GM12878 (cell line): ENCODE results near the gene TGFBRAP1. TPM values are rescaled to one million over a fixed set of nuclear protein-coding genes. Genes with fewer than 3 reads are reported as not detected.
A peak's percentile ranks its signal among the peaks of the same experiment; 100 is the strongest.

Experiments used
- ATF3 ChIP-seq: IDR thresholded peaks from 2 replicates; pipeline ENCODE4 v1.6.1; 2011; ENCODE audit warnings: low read depth, mild to moderate bottlenecking, low read length, moderate library complexity, borderline replicate concordance; ENCODE audit errors: extremely low read depth
- BRCA1 ChIP-seq: IDR thresholded peaks from 2 replicates; pipeline ENCODE4 v1.6.1; 2011; ENCODE audit warnings: low read depth, low read length, improper control_type of control experiment
- CHD4 ChIP-seq: fragments of 200-600 bp; sonication (generic); IDR thresholded peaks from 2 replicates; pipeline ENCODE4 v1.6.1; 2016; ENCODE audit warnings: mild to moderate bottlenecking
- CTCF ChIP-seq, 3 experiments: IDR thresholded peaks in 2 of 3; conservative IDR thresholded peaks in 1 of 3; 2 replicates each; pipeline ENCODE4 v1.5.1; 2011; ENCODE audit warnings: low read depth in 3 of 3, low read length in 3 of 3, mild to moderate bottlenecking in 3 of 3, control low read depth in 2 of 3, moderate library complexity in 2 of 3, inconsistent platforms in 1 of 3, mixed read lengths in 1 of 3; ENCODE audit not compliant: control insufficient read depth in 2 of 3, insufficient read depth in 1 of 3; ENCODE audit errors: extremely low read depth in 1 of 3
- CUX1 ChIP-seq: IDR thresholded peaks from 2 replicates; pipeline ENCODE4 v1.6.1; 2012; ENCODE audit warnings: improper control_type of control experiment, low read depth, low read length; ENCODE audit not compliant: insufficient replicate concordance
- EED ChIP-seq: sonication (generic); IDR thresholded peaks from 2 replicates; pipeline ENCODE4 v1.6.1; 2016; ENCODE audit warnings: antibody characterized with exemption, low read depth
- FOXK2 ChIP-seq: fragments of 450-650 bp; IDR thresholded peaks from 2 replicates; pipeline ENCODE4 v1.6.1; 2017; ENCODE audit warnings: mild to moderate bottlenecking, moderate library complexity
- IRF5 ChIP-seq: fragments of 450-650 bp; IDR thresholded peaks from 2 replicates; pipeline ENCODE4 v1.6.1; 2017; ENCODE audit warnings: borderline replicate concordance
- JUND ChIP-seq: IDR thresholded peaks from 2 replicates; pipeline ENCODE4 v1.6.1; 2012; ENCODE audit warnings: low read depth, mild to moderate bottlenecking, low read length, improper control_type of control experiment, moderate library complexity
- KAT2A ChIP-seq: conservative IDR thresholded peaks from 2 replicates; pipeline ENCODE4 v1.6.1; 2011; ENCODE audit warnings: low read depth, low read length; ENCODE audit not compliant: control insufficient read depth
- MTA2 ChIP-seq: fragments of 450-650 bp; IDR thresholded peaks from 2 replicates; pipeline ENCODE4 v1.6.1; 2016; ENCODE audit warnings: low read depth, mild to moderate bottlenecking, moderate library complexity
- MTA3 ChIP-seq: IDR thresholded peaks from 2 replicates; pipeline ENCODE4 v1.6.1; 2012; ENCODE audit warnings: low read length, inconsistent platforms, borderline replicate concordance
- PAX8 ChIP-seq: fragments of 450-650 bp; IDR thresholded peaks from 2 replicates; pipeline ENCODE4 v1.6.1; 2017; ENCODE audit warnings: mild to moderate bottlenecking, moderate library complexity
- RAD51 ChIP-seq: fragments of 450-650 bp; IDR thresholded peaks from 2 replicates; pipeline ENCODE4 v1.6.1; 2016; ENCODE audit warnings: moderate library complexity, mild to moderate bottlenecking, inconsistent platforms
- RBBP5 ChIP-seq: fragments of 200-600 bp; sonication (generic); conservative IDR thresholded peaks from 2 replicates; pipeline ENCODE4 v1.6.1; 2016
- RUNX3 ChIP-seq: IDR thresholded peaks from 2 replicates; pipeline ENCODE4 v1.6.1; 2012; ENCODE audit warnings: low read length, inconsistent platforms
- SMARCA5 ChIP-seq: fragments of 450-650 bp; IDR thresholded peaks from 2 replicates; pipeline ENCODE4 v1.6.1; 2017; ENCODE audit warnings: mild to moderate bottlenecking
- SPI1 ChIP-seq: IDR thresholded peaks from 2 replicates; pipeline ENCODE4 v1.6.1; 2011; ENCODE audit warnings: low read depth, mild to moderate bottlenecking, low read length, moderate library complexity, borderline replicate concordance; ENCODE audit not compliant: insufficient read depth
- SRF ChIP-seq, 2 experiments: IDR thresholded peaks; 2 replicates each; pipeline ENCODE4 v1.6.1; 2011; ENCODE audit warnings: low read depth in 2 of 2, low read length in 2 of 2, mild to moderate bottlenecking in 1 of 2, moderate library complexity in 1 of 2
- ZNF207 ChIP-seq: fragments of 450-650 bp; IDR thresholded peaks from 2 replicates; pipeline ENCODE4 v1.6.1; 2014; ENCODE audit warnings: antibody characterized with exemption, mild to moderate bottlenecking, borderline replicate concordance
- ZNF622 ChIP-seq: fragments of 450-650 bp; IDR thresholded peaks from 2 replicates; pipeline ENCODE4 v1.6.1; 2017; ENCODE audit warnings: mild to moderate bottlenecking, inconsistent platforms
- polyA plus RNA-seq, 11 experiments: library from polyadenylated mRNA; depleted of rRNA in 4 of 11; unstranded in 6 of 11; stranded (reverse) in 5 of 11; fragments of >200 nt; fragmentation: Nextera tagmentation in 4 of 11; fragmentation: Illumina TruSeq in 1 of 11; extraction: Ambion mirVana in 4 of 11; extraction: Trizol in 1 of 11; gene quantifications; 1 replicate in 1 of 11; 2 replicates in 10 of 11; pipeline versions ENCODE4 v1.2.1 to v1.2.3, GENCODE V29; 2011 to 2016; ENCODE audit warnings: inconsistent platforms in 2 of 11, missing spikeins in 2 of 11, low read depth in 1 of 11
- total RNA-seq, 4 experiments: library from RNA; depleted of rRNA in 3 of 4; stranded (reverse); fragments of >200 nt in 3 of 4; fragmentation: Illumina TruSeq in 1 of 4; extraction: Trizol in 1 of 4; gene quantifications; 2 replicates each; pipeline versions ENCODE4 v1.2.1 to v1.2.3, GENCODE V29; 2013 to 2021

TGFBRAP1 gene
- total and polyA plus RNA-seq, 10 of the 15 experiments (the other 5 are each of a cell fraction or from before 2014, with no cell fraction given) = 7.9 to 37.4 (median 23.7) TPM

GRCh38 chr2:105328281-105329196, 996 bp downstream of the TGFBRAP1 start (continued):
- no peak for TF ChIP-seq ZNF207
- TF ChIP-seq BRCA1 = no peak
- TF ChIP-seq ZNF622 = no peak
- no peak for TF ChIP-seq CTCF (IDR thresholded peaks at IDR 0.05 in 2 of 3, conservative IDR thresholded peaks at IDR 0.05 in 1 of 3; ENCODE audit: control insufficient read depth in 2 of 3, extremely low read depth in 1 of 3, insufficient read depth in 1 of 3, low read depth in 3 of 3, low read length in 3 of 3)
- TF ChIP-seq CUX1 = no peak
- TF ChIP-seq PAX8 = no peak
- TF ChIP-seq JUND = no peak
- TF ChIP-seq RAD51 = no peak
- TF ChIP-seq KAT2A = no peak
- no peak for TF ChIP-seq SRF (IDR thresholded peaks at IDR 0.05; ENCODE audit: low read depth in 2 of 2, low read length in 2 of 2)
- TF ChIP-seq FOXK2 = no peak
- TF ChIP-seq SPI1 = no peak
- no peak for TF ChIP-seq CHD4
- peak; percentile 44; the same call in 1 of the 2 replicates for TF ChIP-seq MTA3
- 0 out of 2 replicates have a peak, but pooled peaks have one; percentile 10 for TF ChIP-seq MTA2
- TF ChIP-seq ATF3 = no peak
- TF ChIP-seq EED = peak; percentile 41; the same call in 1 of the 2 replicates
- no peak for TF ChIP-seq SMARCA5
- TF ChIP-seq RUNX3 = peak; percentile 87
- no peak for TF ChIP-seq RBBP5
- no peak for TF ChIP-seq IRF5
